IMR-90 (cell line): ENCODE data around the gene MGLL. TPM values are rescaled to one million over a fixed set of nuclear protein-coding genes. Genes with fewer than 3 reads are reported as not detected.

Experiments
- ATAC-seq: fragments of 200-7000 bp; cut with Tn5 transposase; 2 replicates; pipeline ENCODE4 v1.9.1; 2020; ENCODE audit warnings: low read depth, mild to moderate bottlenecking, moderate library complexity
- BruUV-seq: library from RNA; stranded (reverse); fragments of 400-500 nt; replicated peaks from 2 replicates; lab custom pipeline; 2021; lab: Mats Ljungman, UMichigan
- CTCF ChIA-PET: fragments of 300-600 bp; formaldehyde crosslinking; extraction: SDS; loops from one replicate; lab custom pipeline; 2021; ENCODE audit warnings: antibody characterized with exemption; lab: Yijun Ruan, JAX
- POLR2A ChIA-PET: fragments of 300-600 bp; sonication (Branson Sonifier 250); formaldehyde crosslinking; loops from one replicate; lab custom pipeline; 2022; ENCODE audit warnings: antibody characterized with exemption; ENCODE audit not compliant: unreplicated experiment; lab: Charles Lee
- DNase-seq: peaks from one replicate; pipeline ENCODE4 v3.0.0; 2013
- H2AFZ ChIP-seq: replicated peaks from 2 replicates; pipeline ENCODE3; 2013; ENCODE audit warnings: low read length, mild to moderate bottlenecking; ENCODE audit not compliant: poor library complexity
- H2AK5ac ChIP-seq: 2 replicates; pipeline ENCODE4 v1.6.1; 2013; ENCODE audit warnings: low read depth, low read length, inconsistent platforms
- H2AK9ac ChIP-seq: replicated peaks from 2 replicates; pipeline ENCODE3; 2013; ENCODE audit warnings: mild to moderate bottlenecking, low read depth, low read length, moderate library complexity; ENCODE audit not compliant: poor library complexity
- H2BK120ac ChIP-seq: 2 replicates; pipeline ENCODE4 v1.6.1; 2013; ENCODE audit warnings: low read depth, low read length, inconsistent platforms
- H2BK15ac ChIP-seq: 3 replicates; pipeline ENCODE4 v1.6.1; 2013; ENCODE audit warnings: low read depth, low read length, inconsistent platforms
- H2BK20ac ChIP-seq: 2 replicates; pipeline ENCODE4 v1.6.1; 2013; ENCODE audit warnings: low read depth, mild to moderate bottlenecking, inconsistent platforms, low read length, moderate library complexity
- H2BK5ac ChIP-seq: 2 replicates; pipeline ENCODE4 v1.6.1; 2013; ENCODE audit warnings: mild to moderate bottlenecking, low read depth, low read length, inconsistent platforms; ENCODE audit not compliant: poor library complexity, severe bottlenecking
- H3K14ac ChIP-seq: replicated peaks from 2 replicates; pipeline ENCODE4 v1.6.1; 2013; ENCODE audit warnings: low read depth, low read length, inconsistent platforms
- H3K18ac ChIP-seq: 2 replicates; pipeline ENCODE4 v1.6.1; 2013; ENCODE audit warnings: low read depth, low read length, control low read depth
- H3K23ac ChIP-seq: 2 replicates; pipeline ENCODE4 v1.6.1; 2013; ENCODE audit warnings: low read depth, low read length, inconsistent platforms
- H3K27ac ChIP-seq: 2 replicates; pipeline ENCODE4 v1.5.1; 2013; ENCODE audit warnings: mild to moderate bottlenecking, control low read depth, low read length; ENCODE audit not compliant: insufficient read depth
- H3K27me3 ChIP-seq: 2 replicates; pipeline ENCODE4 v1.6.1; 2013; ENCODE audit warnings: low read length; ENCODE audit not compliant: control insufficient read depth, insufficient read depth
- H3K36me3 ChIP-seq: 2 replicates; pipeline ENCODE4 v1.6.1; 2013; ENCODE audit warnings: low read length, mixed read lengths; ENCODE audit not compliant: control insufficient read depth, insufficient read depth
- H3K4ac ChIP-seq: 2 replicates; pipeline ENCODE4 v1.6.1; 2013; ENCODE audit warnings: low read depth, low read length, inconsistent platforms
- H3K4me1 ChIP-seq: 2 replicates; pipeline ENCODE4 v1.6.1; 2013; ENCODE audit warnings: low read length, mixed read lengths; ENCODE audit not compliant: control insufficient read depth, insufficient read depth
- H3K4me2 ChIP-seq: 2 replicates; pipeline ENCODE4 v1.6.1; 2013; ENCODE audit warnings: low read depth, mild to moderate bottlenecking, control low read depth, low read length, moderate library complexity
- H3K4me3 ChIP-seq: 2 replicates; pipeline ENCODE4 v1.5.1; 2013; ENCODE audit warnings: low read depth, mild to moderate bottlenecking, control low read depth, low read length, moderate library complexity; ENCODE audit not compliant: insufficient read depth
- H3K56ac ChIP-seq: 2 replicates; pipeline ENCODE4 v1.6.1; 2013; ENCODE audit warnings: low read length, inconsistent platforms; ENCODE audit not compliant: insufficient read depth; ENCODE audit errors: extremely low read depth
- H3K79me1 ChIP-seq, 2 experiments: 2 replicates each; pipeline ENCODE4 v1.6.1; 2013; ENCODE audit warnings: low read length in 2 of 2, inconsistent platforms in 1 of 2, low read depth in 1 of 2
- H3K9ac ChIP-seq: 2 replicates; pipeline ENCODE4 v1.6.1; 2013; ENCODE audit warnings: low read depth, low read length, control low read depth
- H3K9me1 ChIP-seq: 2 replicates; pipeline ENCODE4 v1.6.1; 2013; ENCODE audit warnings: low read length, inconsistent platforms; ENCODE audit not compliant: insufficient read depth
- H3K9me3 ChIP-seq: 2 replicates; pipeline ENCODE4 v1.6.1; 2013; ENCODE audit warnings: low read length; ENCODE audit not compliant: control insufficient read depth, insufficient read depth
- H4K20me1 ChIP-seq: 2 replicates; pipeline ENCODE4 v1.6.1; 2013; ENCODE audit warnings: low read length, inconsistent platforms; ENCODE audit not compliant: insufficient read depth
- H4K5ac ChIP-seq: 2 replicates; pipeline ENCODE4 v1.6.1; 2013; ENCODE audit warnings: mild to moderate bottlenecking, low read depth, low read length, control low read depth
- H4K8ac ChIP-seq, 2 experiments: 2 replicates each; pipeline ENCODE4 v1.6.1; 2013; ENCODE audit warnings: low read depth in 2 of 2, low read length in 2 of 2, control low read depth in 1 of 2, inconsistent platforms in 1 of 2
- H4K91ac ChIP-seq: 2 replicates; pipeline ENCODE4 v1.6.1; 2013; ENCODE audit warnings: low read depth, low read length, inconsistent platforms; ENCODE audit not compliant: insufficient read depth
- BHLHE40 ChIP-seq: fragments of 150-350 bp; IDR thresholded peaks from 2 replicates; pipeline ENCODE4 v1.6.1; 2016; ENCODE audit warnings: mild to moderate bottlenecking, low read depth, low read length
- CHD1 ChIP-seq: IDR thresholded peaks from 2 replicates; pipeline ENCODE4 v1.6.1; 2012; ENCODE audit warnings: low read depth, low read length, improper control_type of control experiment
- FOS ChIP-seq: fragments of 150-350 bp; IDR thresholded peaks from 2 replicates; pipeline ENCODE4 v1.6.1; 2016; ENCODE audit warnings: low read depth, low read length
- MAFK ChIP-seq: IDR thresholded peaks from 2 replicates; pipeline ENCODE4 v1.6.1; 2012; ENCODE audit warnings: low read depth, low read length, improper control_type of control experiment
- MAZ ChIP-seq: IDR thresholded peaks from 2 replicates; pipeline ENCODE4 v1.6.1; 2012; ENCODE audit warnings: low read depth, mild to moderate bottlenecking, low read length, improper control_type of control experiment, moderate library complexity, borderline replicate concordance
- MXI1 ChIP-seq: IDR thresholded peaks from 2 replicates; pipeline ENCODE4 v1.6.1; 2012; ENCODE audit warnings: low read depth, mild to moderate bottlenecking, low read length, moderate library complexity, borderline replicate concordance
- NFE2L2 ChIP-seq: fragments of 150-350 bp; IDR thresholded peaks from 2 replicates; pipeline ENCODE4 v1.6.1; 2016; ENCODE audit warnings: low read depth, mild to moderate bottlenecking, low read length
- POLR2A ChIP-seq: IDR thresholded peaks from 2 replicates; pipeline ENCODE4 v1.6.1; 2012; ENCODE audit warnings: mild to moderate bottlenecking, low read depth, low read length
- RCOR1 ChIP-seq: IDR thresholded peaks from 2 replicates; pipeline ENCODE4 v1.6.1; 2012; ENCODE audit warnings: mild to moderate bottlenecking, low read length, improper control_type of control experiment; ENCODE audit not compliant: insufficient replicate concordance
- RFX5 ChIP-seq: IDR thresholded peaks from 2 replicates; pipeline ENCODE4 v1.8.0; 2012; ENCODE audit warnings: low read depth, mild to moderate bottlenecking, low read length, moderate library complexity
- SMC3 ChIP-seq: fragments of 150-350 bp; IDR thresholded peaks from 2 replicates; pipeline ENCODE4 v1.6.1; 2016; ENCODE audit warnings: low read depth, mild to moderate bottlenecking, antibody characterized with exemption, low read length, moderate library complexity
- WGBS, 2 experiments: methylation state at CpG; one replicate each; pipeline versions ENCODE4 v1.1.5 to v1.1.7; 2013; ENCODE audit warnings: missing lambda C conversion rate in 2 of 2; ENCODE audit not compliant: insufficient read length in 1 of 2; ENCODE audit errors: extremely low coverage in 2 of 2; 5-methylcytosine and 5-hydroxymethylcytosine counted together
- dilution Hi-C: fragments of 300-500 bp; cut with HindIII; formaldehyde crosslinking; loops from one replicate; pipeline ENCODE4 v1.14.3; 2018; ENCODE audit warnings: low sequenced_read_pairs; ENCODE audit not compliant: unreplicated experiment
- in situ Hi-C: fragments of 300-500 bp; cut with MboI; formaldehyde crosslinking; loops from 3 replicates; pipeline ENCODE4 v1.14.3; 2019; ENCODE audit warnings: low sequenced_read_pairs, inconsistent platforms, mixed read lengths
- intact Hi-C: fragments of 100-400 bp; cut with micrococcal nuclease; formaldehyde crosslinking; loops from 2 replicates; pipeline ENCODE4 v1.10.0; 2022
- polyA plus RNA-seq, 3 experiments: library from polyadenylated mRNA; depleted of rRNA; stranded (reverse); fragments of >200 nt; gene quantifications; 2 replicates each; pipeline ENCODE4 v1.2.3, GENCODE V29; 2012; ENCODE audit warnings: low replicate concordance in 1 of 3
- total RNA-seq: library from RNA; depleted of rRNA; stranded (reverse); fragments of >200 nt; gene quantifications from 2 replicates; pipeline ENCODE4 v1.2.3, GENCODE V29; 2012
- TF ChIP-seq, protein P1 (sequence below): fragments of 150-350 bp; IDR thresholded peaks from 2 replicates; pipeline ENCODE4 v1.6.1; 2016; ENCODE audit warnings: low read depth, mild to moderate bottlenecking, low read length, moderate library complexity, borderline replicate concordance
- TF ChIP-seq, protein P2 (sequence below): conservative IDR thresholded peaks from 2 replicates; pipeline ENCODE4 v1.5.1; 2012; ENCODE audit warnings: mild to moderate bottlenecking, low read depth, low read length, improper control_type of control experiment

Gene MGLL
- total and polyA plus RNA-seq, 2 of the 4 experiments (the other 2 are of a cell fraction) = 23.7 to 60.6 TPM

DNA sequence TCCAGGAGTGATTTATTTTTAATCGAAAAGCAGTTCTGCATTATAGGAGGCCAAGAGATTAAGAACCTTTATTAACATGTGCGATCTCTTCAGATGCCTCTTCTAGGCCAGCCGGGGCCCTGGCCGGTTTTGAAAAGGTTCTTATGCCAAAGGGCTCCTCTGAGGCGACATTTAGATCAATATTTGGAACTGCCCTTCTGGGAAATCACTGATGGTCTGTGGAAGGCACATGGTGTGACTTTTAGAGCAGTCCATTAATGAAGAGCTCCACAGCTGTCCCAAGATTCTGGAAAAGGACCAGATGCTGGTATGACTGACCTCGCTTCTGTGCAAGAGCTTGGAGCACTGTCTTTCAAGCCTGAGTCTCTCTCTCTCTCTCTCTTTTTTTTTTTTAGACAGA lies 19.7 kb downstream of the MGLL start:
- ATAC-seq = no peak
- peak overlapping the region in 1 of 2 experiments; percentile 54; a peak in 3 of 4 replicates for H4K8ac ChIP-seq
- H4K5ac ChIP-seq = no peak overlapping the region
- H3K9me1 ChIP-seq = peaks cover 39% of the 10 kb centered on the region
- H3K4me2 ChIP-seq = no peak overlapping the region
- no peak overlapping the region for H3K9ac ChIP-seq
- H3K23ac ChIP-seq = no peak overlapping the region
- H4K20me1 ChIP-seq = no peaks in the 10 kb centered on the region
- H2AFZ ChIP-seq = no peak overlapping the region
- peak overlapping the region; percentile 42 for H3K4ac ChIP-seq
- no peak for DNase-seq
- no peaks in the 10 kb centered on the region for H3K9me3 ChIP-seq
- ChIA-PET POLR2A (no interaction called here), CTCF (interaction anchor here (1.8 kb wide), 1 partner anchor 106 kb away, joined by 5 read pairs; no protein-coding TSS in a partner anchor)
- peak overlapping the region; percentile 75; the same call in 1 of the 2 replicates for H3K14ac ChIP-seq
- peaks cover 6% of the 10 kb centered on the region; the same call in 1 of the 2 replicates for H3K36me3 ChIP-seq
- dilution Hi-C loops (no loop called here), in situ Hi-C loops (no loop called here), intact Hi-C loops (no loop called here)
- WGBS, 2 experiments = no CpG with 5 or more reads among the region's 6 CpGs
- H3K4me1 ChIP-seq = peaks cover 28% of the 10 kb centered on the region
- H2BK120ac ChIP-seq = peak overlapping the region; percentile 73; the same call in 1 of the 2 replicates
- H3K18ac ChIP-seq = peak overlapping the region; percentile 14; the same call in 1 of the 2 replicates
- no peak overlapping the region for H3K27ac ChIP-seq
- peak overlapping the region; percentile 67; the same call in 1 of the 2 replicates for H2AK5ac ChIP-seq
- peak overlapping the region; percentile 55; the same call in 1 of the 3 replicates for H2BK15ac ChIP-seq
- no peak overlapping the region for H3K4me3 ChIP-seq
- H3K79me1 ChIP-seq = peaks cover 30 to 78% of the 10 kb centered on the region in 2 experiments
- peak overlapping the region; percentile 70 for H2BK5ac ChIP-seq
- H3K56ac ChIP-seq = no peak overlapping the region
- peak overlapping the region; percentile 54; the same call in 1 of the 2 replicates for H4K91ac ChIP-seq
- peak overlapping the region; percentile 66 for H2BK20ac ChIP-seq
- peak overlapping the region; percentile 10 for H2AK9ac ChIP-seq
- TF ChIP-seq, protein P1, sequence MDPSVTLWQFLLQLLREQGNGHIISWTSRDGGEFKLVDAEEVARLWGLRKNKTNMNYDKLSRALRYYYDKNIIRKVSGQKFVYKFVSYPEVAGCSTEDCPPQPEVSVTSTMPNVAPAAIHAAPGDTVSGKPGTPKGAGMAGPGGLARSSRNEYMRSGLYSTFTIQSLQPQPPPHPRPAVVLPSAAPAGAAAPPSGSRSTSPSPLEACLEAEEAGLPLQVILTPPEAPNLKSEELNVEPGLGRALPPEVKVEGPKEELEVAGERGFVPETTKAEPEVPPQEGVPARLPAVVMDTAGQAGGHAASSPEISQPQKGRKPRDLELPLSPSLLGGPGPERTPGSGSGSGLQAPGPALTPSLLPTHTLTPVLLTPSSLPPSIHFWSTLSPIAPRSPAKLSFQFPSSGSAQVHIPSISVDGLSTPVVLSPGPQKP = no peak
- TF ChIP-seq, protein P2, sequence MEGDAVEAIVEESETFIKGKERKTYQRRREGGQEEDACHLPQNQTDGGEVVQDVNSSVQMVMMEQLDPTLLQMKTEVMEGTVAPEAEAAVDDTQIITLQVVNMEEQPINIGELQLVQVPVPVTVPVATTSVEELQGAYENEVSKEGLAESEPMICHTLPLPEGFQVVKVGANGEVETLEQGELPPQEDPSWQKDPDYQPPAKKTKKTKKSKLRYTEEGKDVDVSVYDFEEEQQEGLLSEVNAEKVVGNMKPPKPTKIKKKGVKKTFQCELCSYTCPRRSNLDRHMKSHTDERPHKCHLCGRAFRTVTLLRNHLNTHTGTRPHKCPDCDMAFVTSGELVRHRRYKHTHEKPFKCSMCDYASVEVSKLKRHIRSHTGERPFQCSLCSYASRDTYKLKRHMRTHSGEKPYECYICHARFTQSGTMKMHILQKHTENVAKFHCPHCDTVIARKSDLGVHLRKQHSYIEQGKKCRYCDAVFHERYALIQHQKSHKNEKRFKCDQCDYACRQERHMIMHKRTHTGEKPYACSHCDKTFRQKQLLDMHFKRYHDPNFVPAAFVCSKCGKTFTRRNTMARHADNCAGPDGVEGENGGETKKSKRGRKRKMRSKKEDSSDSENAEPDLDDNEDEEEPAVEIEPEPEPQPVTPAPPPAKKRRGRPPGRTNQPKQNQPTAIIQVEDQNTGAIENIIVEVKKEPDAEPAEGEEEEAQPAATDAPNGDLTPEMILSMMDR = no peak
- TF ChIP-seq NFE2L2 (no peak), MXI1 (no peak), RCOR1 (no peak), BHLHE40 (no peak), SMC3 (no peak), FOS (no peak), MAFK (no peak), CHD1 (no peak), MAZ (no peak), RFX5 (no peak), POLR2A (no peak)
- no peaks in the 10 kb centered on the region for H3K27me3 ChIP-seq
- BruUV-seq = no TSS peak
